Glomerular visceral epithelial cell (primary cell): Measurements from ENCODE around the gene KIAA0825.

Experiments used
- DNase-seq: peaks from one replicate; pipeline ENCODE4 v3.0.0-alpha.2; 2016; ENCODE audit errors: extremely low spot score

The KIAA0825 gene

GRCh38 chr5:94618493-94619328 lies at the start of gene KIAA0825, which contains the start of gene SLF1:
Gene KIAA0825 (minus strand): TSS chr5:94618604. CDS start chr5:94537126, 81,478 bp downstream.
Gene SLF1 (plus strand): TSS chr5:94618669. CDS start chr5:94628811, 10,142 bp downstream.
- peak; percentile 91 for DNase-seq

GRCh38 chr5:94667937-94668336 lies 49.5 kb upstream of the KIAA0825 start:
- no peak for DNase-seq

- DNase-seq, result no peak
These were observed 42.7 kb upstream of the KIAA0825 start for GRCh38 chr5:94661086-94661485.

- DNase-seq, result no peak
These were observed 42.1 kb upstream of the KIAA0825 start for GRCh38 chr5:94660506-94660905.

GRCh38 chr5:94658272-94658671 lies 39.9 kb upstream of the KIAA0825 start:
- DNase-seq, result no peak

- DNase-seq, result no peak
These were observed 31.5 kb upstream of the KIAA0825 start for GRCh38 chr5:94649874-94650273.

GRCh38 chr5:94646758-94647157 lies 28.4 kb upstream of the KIAA0825 start:
- DNase-seq, result no peak

- DNase-seq, result no peak
These were observed 26.6 kb upstream of the KIAA0825 start for GRCh38 chr5:94645053-94645452.

- DNase-seq, result no peak
These were observed 21.8 kb upstream of the KIAA0825 start for GRCh38 chr5:94640176-94640575.

- no peak for DNase-seq
These were observed 13.6 kb upstream of the KIAA0825 start for GRCh38 chr5:94632024-94632423.

- no peak for DNase-seq
These were observed 8.8 kb upstream of the KIAA0825 start for GRCh38 chr5:94627191-94627590.

GRCh38 chr5:94623877-94624276 lies 5.5 kb upstream of the KIAA0825 start:
- no peak for DNase-seq

GRCh38 chr5:94623011-94623410 lies 4.6 kb upstream of the KIAA0825 start:
- DNase-seq, result no peak

GRCh38 chr5:94621763-94622162 lies 3.4 kb upstream of the KIAA0825 start:
- no peak for DNase-seq

- no peak for DNase-seq
These were observed 1.9 kb upstream of the KIAA0825 start for GRCh38 chr5:94620256-94620655.

- DNase-seq, result peak; percentile 75
These were observed 343 bp downstream of the KIAA0825 start for GRCh38 chr5:94618029-94618492.

- DNase-seq, result no peak
These were observed 2.5 kb downstream of the KIAA0825 start for GRCh38 chr5:94615862-94616261.

GRCh38 chr5:94614156-94614805 lies 4.1 kb downstream of the KIAA0825 start:
- no peak for DNase-seq

- DNase-seq, result no peak
These were observed 4.8 kb downstream of the KIAA0825 start for GRCh38 chr5:94613583-94613982.

GRCh38 chr5:94595281-94595840 lies 23.0 kb downstream of the KIAA0825 start:
- DNase-seq, result no peak

GRCh38 chr5:94577466-94578245 lies 40.7 kb downstream of the KIAA0825 start:
- DNase-seq, result no peak

- DNase-seq, result no peak
These were observed 43.2 kb downstream of the KIAA0825 start for GRCh38 chr5:94575196-94575595.
